ENCODE measurements around the gene C12orf43.

C12orf43 gene

DNA sequence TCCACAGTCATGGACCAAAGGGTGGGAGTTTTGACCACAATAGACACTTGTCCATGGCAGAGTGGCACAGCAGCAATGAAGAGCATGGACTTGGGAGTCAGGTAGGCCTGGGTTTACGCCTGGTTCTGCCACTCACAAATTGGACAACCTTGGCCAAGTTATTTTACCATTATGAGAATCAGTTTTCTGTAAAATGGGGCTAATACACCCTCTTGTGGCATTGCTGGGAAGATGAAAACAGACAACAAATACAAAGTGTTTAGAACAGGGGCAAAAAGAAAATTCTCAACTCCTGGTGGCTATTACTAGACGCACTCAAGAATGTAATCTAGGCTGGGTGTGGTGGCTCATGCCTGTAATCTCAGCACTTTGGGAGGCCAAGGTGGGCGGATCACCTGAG is 2.6 kb downstream of the C12orf43 start:
- no peak overlapping the region for H3K4me3 ChIP-seq (replicated peaks; ENCODE audit: insufficient read depth, low read length)
- DNase-seq (ENCODE audit: low read depth in 1 of 2, low spot score in 1 of 2), result no peak
- TF ChIP-seq, protein P1, sequence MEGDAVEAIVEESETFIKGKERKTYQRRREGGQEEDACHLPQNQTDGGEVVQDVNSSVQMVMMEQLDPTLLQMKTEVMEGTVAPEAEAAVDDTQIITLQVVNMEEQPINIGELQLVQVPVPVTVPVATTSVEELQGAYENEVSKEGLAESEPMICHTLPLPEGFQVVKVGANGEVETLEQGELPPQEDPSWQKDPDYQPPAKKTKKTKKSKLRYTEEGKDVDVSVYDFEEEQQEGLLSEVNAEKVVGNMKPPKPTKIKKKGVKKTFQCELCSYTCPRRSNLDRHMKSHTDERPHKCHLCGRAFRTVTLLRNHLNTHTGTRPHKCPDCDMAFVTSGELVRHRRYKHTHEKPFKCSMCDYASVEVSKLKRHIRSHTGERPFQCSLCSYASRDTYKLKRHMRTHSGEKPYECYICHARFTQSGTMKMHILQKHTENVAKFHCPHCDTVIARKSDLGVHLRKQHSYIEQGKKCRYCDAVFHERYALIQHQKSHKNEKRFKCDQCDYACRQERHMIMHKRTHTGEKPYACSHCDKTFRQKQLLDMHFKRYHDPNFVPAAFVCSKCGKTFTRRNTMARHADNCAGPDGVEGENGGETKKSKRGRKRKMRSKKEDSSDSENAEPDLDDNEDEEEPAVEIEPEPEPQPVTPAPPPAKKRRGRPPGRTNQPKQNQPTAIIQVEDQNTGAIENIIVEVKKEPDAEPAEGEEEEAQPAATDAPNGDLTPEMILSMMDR (IDR thresholded peaks at IDR 0.05; ENCODE audit: insufficient read depth, low read length), result no peak
- TF ChIP-seq POLR2AphosphoS5 (IDR thresholded peaks at IDR 0.05; ENCODE audit: low read depth), result no peak
- TF ChIP-seq SPI1 (IDR thresholded peaks at IDR 0.05; ENCODE audit: borderline replicate concordance, low read depth), result no peak
- TF ChIP-seq, protein P2, sequence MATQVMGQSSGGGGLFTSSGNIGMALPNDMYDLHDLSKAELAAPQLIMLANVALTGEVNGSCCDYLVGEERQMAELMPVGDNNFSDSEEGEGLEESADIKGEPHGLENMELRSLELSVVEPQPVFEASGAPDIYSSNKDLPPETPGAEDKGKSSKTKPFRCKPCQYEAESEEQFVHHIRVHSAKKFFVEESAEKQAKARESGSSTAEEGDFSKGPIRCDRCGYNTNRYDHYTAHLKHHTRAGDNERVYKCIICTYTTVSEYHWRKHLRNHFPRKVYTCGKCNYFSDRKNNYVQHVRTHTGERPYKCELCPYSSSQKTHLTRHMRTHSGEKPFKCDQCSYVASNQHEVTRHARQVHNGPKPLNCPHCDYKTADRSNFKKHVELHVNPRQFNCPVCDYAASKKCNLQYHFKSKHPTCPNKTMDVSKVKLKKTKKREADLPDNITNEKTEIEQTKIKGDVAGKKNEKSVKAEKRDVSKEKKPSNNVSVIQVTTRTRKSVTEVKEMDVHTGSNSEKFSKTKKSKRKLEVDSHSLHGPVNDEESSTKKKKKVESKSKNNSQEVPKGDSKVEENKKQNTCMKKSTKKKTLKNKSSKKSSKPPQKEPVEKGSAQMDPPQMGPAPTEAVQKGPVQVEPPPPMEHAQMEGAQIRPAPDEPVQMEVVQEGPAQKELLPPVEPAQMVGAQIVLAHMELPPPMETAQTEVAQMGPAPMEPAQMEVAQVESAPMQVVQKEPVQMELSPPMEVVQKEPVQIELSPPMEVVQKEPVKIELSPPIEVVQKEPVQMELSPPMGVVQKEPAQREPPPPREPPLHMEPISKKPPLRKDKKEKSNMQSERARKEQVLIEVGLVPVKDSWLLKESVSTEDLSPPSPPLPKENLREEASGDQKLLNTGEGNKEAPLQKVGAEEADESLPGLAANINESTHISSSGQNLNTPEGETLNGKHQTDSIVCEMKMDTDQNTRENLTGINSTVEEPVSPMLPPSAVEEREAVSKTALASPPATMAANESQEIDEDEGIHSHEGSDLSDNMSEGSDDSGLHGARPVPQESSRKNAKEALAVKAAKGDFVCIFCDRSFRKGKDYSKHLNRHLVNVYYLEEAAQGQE (IDR thresholded peaks at IDR 0.05; ENCODE audit: insufficient replicate concordance, low read depth), result no peak
- TF ChIP-seq GABPA (IDR thresholded peaks at IDR 0.05; ENCODE audit: low read depth), result no peak
- no peak overlapping the region for H3K27ac ChIP-seq (replicated peaks)
- no peaks in the 10 kb centered on the region for H3K27me3 ChIP-seq (ENCODE audit: insufficient read depth, poor library complexity, severe bottlenecking)

DNA sequence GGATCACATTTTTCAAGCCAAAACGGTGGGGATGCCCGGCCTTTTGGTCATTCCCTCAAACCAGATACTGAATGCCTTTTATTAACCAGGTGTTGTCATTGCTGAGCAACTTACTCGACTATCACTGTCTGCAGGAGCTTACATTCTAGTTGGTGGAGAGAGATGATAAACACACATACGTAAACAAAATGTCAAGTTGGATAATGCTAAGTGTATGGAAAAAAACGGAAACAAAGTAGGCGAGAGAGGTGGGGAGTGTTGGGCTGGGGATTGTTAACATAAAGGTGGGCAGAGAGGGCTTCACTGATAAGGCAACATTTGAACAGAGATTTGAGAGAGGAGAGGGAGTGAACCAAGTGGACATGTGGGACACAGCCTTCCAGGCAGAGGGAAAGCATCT is 4.5 kb downstream of the C12orf43 start:
- Histone ChIP-seq H3K27ac (replicated peaks) (no peak overlapping the region), H3K4me3 (replicated peaks; ENCODE audit: insufficient read depth, low read length) (no peak overlapping the region), H3K27me3 (ENCODE audit: insufficient read depth, poor library complexity, severe bottlenecking) (no peaks in the 10 kb centered on the region)
- no peak for TF ChIP-seq POLR2AphosphoS5 (IDR thresholded peaks at IDR 0.05; ENCODE audit: low read depth)
- no peak for TF ChIP-seq SPI1 (IDR thresholded peaks at IDR 0.05; ENCODE audit: borderline replicate concordance, low read depth)
- TF ChIP-seq, protein P1 (IDR thresholded peaks at IDR 0.05; ENCODE audit: insufficient read depth, low read length), result no peak
- TF ChIP-seq, protein P2 (IDR thresholded peaks at IDR 0.05; ENCODE audit: insufficient replicate concordance, low read depth), result no peak
- no peak for TF ChIP-seq GABPA (IDR thresholded peaks at IDR 0.05; ENCODE audit: low read depth)
- DNase-seq (ENCODE audit: low read depth in 1 of 2, low spot score in 1 of 2), result no peak

DNA sequence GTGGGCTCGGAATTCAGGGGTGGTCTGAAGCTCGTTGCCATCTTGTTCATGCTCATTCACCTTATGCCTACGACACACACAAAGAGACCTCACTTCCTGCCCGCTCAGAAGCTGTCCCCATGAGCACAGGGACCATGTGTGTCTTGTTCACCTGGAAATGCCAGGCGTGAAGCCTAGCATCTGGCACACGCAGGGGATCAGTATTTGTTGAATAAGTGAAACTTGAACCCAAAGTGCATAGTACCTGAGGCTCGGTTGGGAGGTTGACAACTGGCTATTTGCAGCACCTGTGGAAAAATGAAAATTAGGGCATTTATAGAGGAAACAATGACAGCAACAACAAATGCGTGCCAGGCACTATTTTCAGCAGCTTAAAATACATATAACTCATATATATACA is 5.4 kb downstream of the C12orf43 start:
- Histone ChIP-seq H3K27me3 (ENCODE audit: insufficient read depth, poor library complexity, severe bottlenecking) (no peaks in the 10 kb centered on the region), H3K4me3 (replicated peaks; ENCODE audit: insufficient read depth, low read length) (no peak overlapping the region), H3K27ac (replicated peaks) (no peak overlapping the region)
- no peak for DNase-seq (ENCODE audit: low read depth in 1 of 2, low spot score in 1 of 2)
- TF ChIP-seq, protein P1 (IDR thresholded peaks at IDR 0.05; ENCODE audit: insufficient read depth, low read length), result no peak
- TF ChIP-seq, protein P2 (IDR thresholded peaks at IDR 0.05; ENCODE audit: insufficient replicate concordance, low read depth), result no peak
- TF ChIP-seq POLR2AphosphoS5 (IDR thresholded peaks at IDR 0.05; ENCODE audit: low read depth) (no peak), GABPA (IDR thresholded peaks at IDR 0.05; ENCODE audit: low read depth) (no peak), SPI1 (IDR thresholded peaks at IDR 0.05; ENCODE audit: borderline replicate concordance, low read depth) (no peak)

Data from HL-60 (cell line).